Astrocyte (in vitro differentiated cells and primary cell): ENCODE results near the gene TOR2A. TPM values are rescaled to one million over a fixed set of nuclear protein-coding genes. Genes with fewer than 3 reads are reported as not detected.
"Not testable (repeated sequence)": the region's sequence is repeated elsewhere in the genome, so short reads cannot be mapped to it uniquely, and the experiment has no call there.

Source experiments
- DNase-seq: peaks from one replicate; pipeline ENCODE4 v3.0.0-alpha.2; 2010; ENCODE audit warnings: low read depth
- FAIRE-seq: peaks from 2 replicates; lab custom pipeline; 2011; peaks lifted over from hg19 to GRCh38; lab: Jason Lieb, UNC
- H2AFZ ChIP-seq: 2 replicates; pipeline ENCODE4 v1.6.0; 2012; ENCODE audit warnings: low read depth, low read length, inconsistent platforms
- H3K27ac ChIP-seq: 2 replicates; pipeline ENCODE4 v1.5.1; 2011; ENCODE audit warnings: low read depth, low read length, inconsistent platforms
- H3K27me3 ChIP-seq: 2 replicates; pipeline ENCODE4 v1.6.0; 2011; ENCODE audit warnings: low read length, inconsistent platforms; ENCODE audit not compliant: insufficient read depth
- H3K36me3 ChIP-seq: 2 replicates; pipeline ENCODE4 v1.5.1; 2011; ENCODE audit warnings: low read length, inconsistent platforms; ENCODE audit not compliant: insufficient read depth
- H3K4me1 ChIP-seq: 2 replicates; pipeline ENCODE4 v1.5.1; 2011; ENCODE audit warnings: low read length, inconsistent platforms; ENCODE audit not compliant: insufficient read depth
- H3K4me2 ChIP-seq: 2 replicates; pipeline ENCODE4 v1.6.0; 2012; ENCODE audit warnings: low read length, inconsistent platforms
- H3K4me3 ChIP-seq: 2 replicates; pipeline ENCODE4 v1.5.1; 2011; ENCODE audit warnings: low read depth, mild to moderate bottlenecking, low read length, inconsistent platforms; ENCODE audit not compliant: insufficient read depth
- H3K79me2 ChIP-seq: 2 replicates; pipeline ENCODE4 v1.6.0; 2012; ENCODE audit warnings: mild to moderate bottlenecking, low read length, inconsistent platforms; ENCODE audit not compliant: insufficient read depth
- H3K9ac ChIP-seq: 2 replicates; pipeline ENCODE4 v1.6.0; 2012; ENCODE audit warnings: mild to moderate bottlenecking, low read length, inconsistent platforms
- H3K9me3 ChIP-seq: 2 replicates; pipeline ENCODE4 v1.5.1; 2012; ENCODE audit warnings: low read depth, mild to moderate bottlenecking, low read length, inconsistent platforms; ENCODE audit not compliant: insufficient read depth
- H4K20me1 ChIP-seq: 2 replicates; pipeline ENCODE4 v1.6.0; 2012; ENCODE audit warnings: low read length, inconsistent platforms; ENCODE audit not compliant: insufficient read depth
- H3K27ac Mint-ChIP-seq: one replicate; pipeline ENCODE4 v1.8.0; 2021; ENCODE audit warnings: mild to moderate bottlenecking, mixed read lengths; ENCODE audit not compliant: unreplicated experiment
- H3K27me3 Mint-ChIP-seq: one replicate; pipeline ENCODE4 v1.8.0; 2021; ENCODE audit warnings: low read depth, mixed read lengths; ENCODE audit not compliant: unreplicated experiment
- H3K36me3 Mint-ChIP-seq: one replicate; pipeline ENCODE4 v1.8.0; 2021; ENCODE audit warnings: low read depth, mixed read lengths; ENCODE audit not compliant: unreplicated experiment
- H3K4me1 Mint-ChIP-seq: one replicate; pipeline ENCODE4 v1.8.0; 2021; ENCODE audit warnings: low read depth, mixed read lengths; ENCODE audit not compliant: unreplicated experiment
- H3K4me3 Mint-ChIP-seq: one replicate; pipeline ENCODE4 v1.8.0; 2021; ENCODE audit warnings: mild to moderate bottlenecking, moderate library complexity, mixed read lengths; ENCODE audit not compliant: unreplicated experiment
- H3K9me3 Mint-ChIP-seq: one replicate; pipeline ENCODE4 v1.8.0; 2021; ENCODE audit warnings: mild to moderate bottlenecking, mixed read lengths; ENCODE audit not compliant: unreplicated experiment
- EZH2 ChIP-seq: IDR thresholded peaks from 2 replicates; pipeline ENCODE4 v1.6.1; 2012; ENCODE audit warnings: mild to moderate bottlenecking, low read length, inconsistent platforms; ENCODE audit not compliant: insufficient read depth
- total RNA-seq: library from RNA; stranded (reverse); gene quantifications from 2 replicates; pipeline ENCODE4 v1.2.1, GENCODE V29; 2021
- TF ChIP-seq, protein P1 (sequence below): IDR thresholded peaks from 2 replicates; pipeline ENCODE4 v1.5.1; 2011; ENCODE audit warnings: low read depth, mild to moderate bottlenecking, inconsistent platforms, low read length, moderate library complexity; ENCODE audit not compliant: insufficient read depth

The TOR2A gene
- total RNA-seq, 1 donor from 2014 or later = 7.5 TPM

DNA sequence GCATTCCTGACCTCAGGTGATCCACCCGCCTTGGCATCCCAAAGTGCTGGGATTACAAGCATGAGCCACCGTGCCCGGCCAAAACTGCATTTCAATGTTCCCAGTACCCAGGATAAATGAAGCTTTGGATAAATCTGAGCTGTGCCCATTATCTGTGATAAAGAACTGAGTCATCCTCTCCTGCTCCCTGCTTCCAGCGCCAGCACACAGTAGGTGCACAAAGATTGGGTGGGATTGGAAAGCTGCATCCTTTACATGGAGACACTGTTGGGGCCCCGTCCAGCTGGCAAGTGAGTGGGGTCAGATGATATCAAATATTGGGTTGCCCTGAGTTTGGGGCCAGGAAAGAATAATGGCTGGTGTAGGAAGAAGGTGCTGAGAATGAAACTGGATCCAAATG lies 26.0 kb upstream of the TOR2A start:
- H3K4me3 Mint-ChIP-seq = no peak overlapping the region
- H4K20me1 ChIP-seq = no peaks in the 10 kb centered on the region
- TF ChIP-seq, protein P1, sequence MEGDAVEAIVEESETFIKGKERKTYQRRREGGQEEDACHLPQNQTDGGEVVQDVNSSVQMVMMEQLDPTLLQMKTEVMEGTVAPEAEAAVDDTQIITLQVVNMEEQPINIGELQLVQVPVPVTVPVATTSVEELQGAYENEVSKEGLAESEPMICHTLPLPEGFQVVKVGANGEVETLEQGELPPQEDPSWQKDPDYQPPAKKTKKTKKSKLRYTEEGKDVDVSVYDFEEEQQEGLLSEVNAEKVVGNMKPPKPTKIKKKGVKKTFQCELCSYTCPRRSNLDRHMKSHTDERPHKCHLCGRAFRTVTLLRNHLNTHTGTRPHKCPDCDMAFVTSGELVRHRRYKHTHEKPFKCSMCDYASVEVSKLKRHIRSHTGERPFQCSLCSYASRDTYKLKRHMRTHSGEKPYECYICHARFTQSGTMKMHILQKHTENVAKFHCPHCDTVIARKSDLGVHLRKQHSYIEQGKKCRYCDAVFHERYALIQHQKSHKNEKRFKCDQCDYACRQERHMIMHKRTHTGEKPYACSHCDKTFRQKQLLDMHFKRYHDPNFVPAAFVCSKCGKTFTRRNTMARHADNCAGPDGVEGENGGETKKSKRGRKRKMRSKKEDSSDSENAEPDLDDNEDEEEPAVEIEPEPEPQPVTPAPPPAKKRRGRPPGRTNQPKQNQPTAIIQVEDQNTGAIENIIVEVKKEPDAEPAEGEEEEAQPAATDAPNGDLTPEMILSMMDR = no peak
- no peak for TF ChIP-seq EZH2
- no peak overlapping the region for H3K9ac ChIP-seq
- no peak overlapping the region for H2AFZ ChIP-seq
- peaks cover 20% of the 10 kb centered on the region for H3K4me1 Mint-ChIP-seq
- no peaks in the 10 kb centered on the region for H3K79me2 ChIP-seq
- FAIRE-seq = no peak
- no peak overlapping the region for H3K4me2 ChIP-seq
- peaks cover 16% of the 10 kb centered on the region for H3K27me3 Mint-ChIP-seq
- no peak overlapping the region for H3K4me3 ChIP-seq
- H3K27me3 ChIP-seq = no peaks in the 10 kb centered on the region
- H3K36me3 ChIP-seq = no peaks in the 10 kb centered on the region
- no peak overlapping the region for H3K27ac Mint-ChIP-seq
- peaks cover 2% of the 10 kb centered on the region for H3K9me3 Mint-ChIP-seq
- no peak for DNase-seq
- H3K9me3 ChIP-seq = no peaks in the 10 kb centered on the region
- H3K27ac ChIP-seq = no peak overlapping the region
- peaks cover 6% of the 10 kb centered on the region for H3K36me3 Mint-ChIP-seq
- no peaks in the 10 kb centered on the region for H3K4me1 ChIP-seq

- H2AFZ ChIP-seq = no peak overlapping the region
- H3K4me1 ChIP-seq = no peaks in the 10 kb centered on the region
- Mint-ChIP-seq H3K27ac (no peak overlapping the region), H3K36me3 (no peaks in the 10 kb centered on the region), H3K4me1 (peaks cover 16% of the 10 kb centered on the region), H3K4me3 (peak overlapping the region; percentile 50), H3K9me3 (no peaks in the 10 kb centered on the region), H3K27me3 (peaks cover 23% of the 10 kb centered on the region)
- H3K4me3 ChIP-seq = no peak overlapping the region
- H3K9me3 ChIP-seq = no peaks in the 10 kb centered on the region
- no peak for FAIRE-seq
- no peaks in the 10 kb centered on the region for H3K79me2 ChIP-seq
- H3K9ac ChIP-seq = no peak overlapping the region
- H3K27ac ChIP-seq = no peak overlapping the region
- no peak for TF ChIP-seq EZH2
- TF ChIP-seq, protein P1 = no peak
- no peaks in the 10 kb centered on the region for H4K20me1 ChIP-seq
- H3K27me3 ChIP-seq = peaks cover 7% of the 10 kb centered on the region
- no peak for DNase-seq
- no peaks in the 10 kb centered on the region for H3K36me3 ChIP-seq
- no peak overlapping the region for H3K4me2 ChIP-seq
Measured at GRCh38 chr9:127758843-127759242, 23.7 kb upstream of the TOR2A start.

GRCh38 chr9:127756776-127757175 lies 21.7 kb upstream of the TOR2A start:
- not testable (repeated sequence) for H3K4me1 ChIP-seq, H3K4me2 ChIP-seq, DNase-seq, H3K79me2 ChIP-seq, H2AFZ ChIP-seq, FAIRE-seq, H3K27ac Mint-ChIP-seq, H3K36me3 ChIP-seq, H3K9me3 ChIP-seq, H3K27ac ChIP-seq, H3K4me3 Mint-ChIP-seq, H3K4me3 ChIP-seq, H3K9me3 Mint-ChIP-seq, H3K36me3 Mint-ChIP-seq, H3K9ac ChIP-seq, H3K4me1 Mint-ChIP-seq
- peaks cover 26% of the 10 kb centered on the region for H3K27me3 Mint-ChIP-seq
- Histone ChIP-seq H4K20me1 (peaks cover 11% of the 10 kb centered on the region), H3K27me3 (peaks cover 18% of the 10 kb centered on the region)
